Lower leg skin (tissue), 4 donors: ENCODE results near the gene DTNA. TPM values are rescaled to one million over a fixed set of nuclear protein-coding genes. Genes with fewer than 3 reads are reported as not detected.
"Not testable (repeated sequence)": the region's sequence is repeated elsewhere in the genome, so short reads cannot be mapped to it uniquely, and the experiment has no call there.

Source experiments
- DNase-seq, 2 donors: peaks; one replicate each; pipeline ENCODE4 v3.0.0-alpha.2; 2019; ENCODE audit warnings: low spot score in 2 of 2
- H3K4me3 ChIP-seq: fragments of 200-600 bp; sonication (generic); 2 replicates; pipeline ENCODE4 v1.5.1; 2017; ENCODE audit warnings: mild to moderate bottlenecking, low read depth; ENCODE audit not compliant: poor library complexity, severe bottlenecking
- CTCF ChIP-seq, 3 donors: fragments of 450-650 bp; IDR thresholded peaks; one replicate each; pipeline ENCODE4 v1.5.1; 2016; ENCODE audit warnings: antibody characterized with exemption in 3 of 3, mild to moderate bottlenecking in 3 of 3, moderate library complexity in 2 of 3
- POLR2A ChIP-seq, 2 donors: fragments of 450-650 bp; IDR thresholded peaks; one replicate each; pipeline ENCODE4 v1.6.1; 2016 to 2017; ENCODE audit warnings: antibody characterized with exemption in 2 of 2, mild to moderate bottlenecking in 1 of 2, moderate library complexity in 1 of 2
- WGBS, 2 donors: methylation state at CpG; one replicate each; pipeline ENCODE4 v1.1.5; 2018; 5-methylcytosine and 5-hydroxymethylcytosine counted together
- intact Hi-C: fragments of 100-400 bp; cut with DNase I; formaldehyde crosslinking; loops from one replicate; pipeline ENCODE4 v1.15.0; 2023; ENCODE audit warnings: low total_unique reads
- total RNA-seq, 4 donors: library from RNA; depleted of rRNA; stranded (reverse); fragments of >200 nt; gene quantifications; one replicate each; pipeline ENCODE4 v1.1.0, GENCODE V29; 2016

The DTNA gene
- total RNA-seq, 4 donors from 2014 or later, result 3.3 to 8.0 (median 5.7) TPM

GRCh38 chr18:34729264-34729663, 19.2 kb downstream of the DTNA start:
- intact Hi-C loops, result no loop called here
- no peak for DNase-seq
- TF ChIP-seq POLR2A (IDR thresholded peaks at IDR 0.05), result no peak
- TF ChIP-seq CTCF (IDR thresholded peaks at IDR 0.05), result no peak

GRCh38 chr18:34729740-34730355, 19.8 kb downstream of the DTNA start:
- no peak overlapping the region for H3K4me3 ChIP-seq
- 65 to 69% methylated on average over 2 of the region's 2 CpGs for WGBS, 2 donors
- intact Hi-C loops, result no loop called here
- TF ChIP-seq POLR2A (IDR thresholded peaks at IDR 0.05), result no peak
- TF ChIP-seq CTCF (IDR thresholded peaks at IDR 0.05), result no peak
- no peak for DNase-seq

More at GRCh38 chr18:34729264-34729663, 19.2 kb downstream of the DTNA start:
- no peak overlapping the region for H3K4me3 ChIP-seq
- 41 to 45% methylated on average over 2 of the region's 2 CpGs for WGBS, 2 donors

- no peak overlapping the region for H3K4me3 ChIP-seq
- no peak for DNase-seq
- intact Hi-C loops, result no loop called here
- TF ChIP-seq POLR2A (IDR thresholded peaks at IDR 0.05) (no peak), CTCF (IDR thresholded peaks at IDR 0.05) (no peak)
These were observed 20.7 kb downstream of the DTNA start for GRCh38 chr18:34730774-34731173.

GRCh38 chr18:34734056-34734455, 24.0 kb downstream of the DTNA start:
- DNase-seq, result no peak
- intact Hi-C loops, result no loop called here
- TF ChIP-seq POLR2A (IDR thresholded peaks at IDR 0.05) (no peak), CTCF (IDR thresholded peaks at IDR 0.05) (no peak)
- WGBS, 2 donors, result 83% methylated on average over 1 of the region's 1 CpG
- H3K4me3 ChIP-seq, result no peak overlapping the region

- intact Hi-C loops, H3K4me3 ChIP-seq, DNase-seq: not testable (repeated sequence)
These were observed 24.4 kb downstream of the DTNA start for GRCh38 chr18:34734526-34734925.

- TF ChIP-seq CTCF (IDR thresholded peaks at IDR 0.05) (no peak), POLR2A (IDR thresholded peaks at IDR 0.05) (no peak)
- intact Hi-C loops, result no loop called here
- DNase-seq, result no peak
- WGBS, 2 donors, result 51 to 60% methylated on average over 9 of the region's 9 CpGs
- H3K4me3 ChIP-seq, result no peak overlapping the region
These were observed 28.2 kb downstream of the DTNA start for GRCh38 chr18:34738175-34738894.
